Omental fat pad (tissue), 4 donors: Measurements from ENCODE around the gene ARRDC1. TPM values are rescaled to one million over a fixed set of nuclear protein-coding genes. Genes with fewer than 3 reads are reported as not detected.
"Not testable (repeated sequence)": the region's sequence is repeated elsewhere in the genome, so short reads cannot be mapped to it uniquely, and the experiment has no call there.

Experiments used
- ATAC-seq: fragments of 150-250 bp; one replicate; pipeline ENCODE4 v1.9.1; 2016; ENCODE audit warnings: mild to moderate bottlenecking, moderate library complexity; ENCODE audit not compliant: low FRiP score
- DNase-seq: peaks from one replicate; pipeline ENCODE4 v3.0.0-alpha.2; 2019; ENCODE audit warnings: low spot score
- CTCF ChIP-seq, 3 donors: fragments of 450-650 bp; IDR thresholded peaks; one replicate each; pipeline ENCODE4 v1.5.1; 2016 to 2017; ENCODE audit warnings: antibody characterized with exemption in 3 of 3, mild to moderate bottlenecking in 3 of 3, moderate library complexity in 2 of 3
- total RNA-seq, 4 donors: library from RNA; depleted of rRNA; stranded (reverse); fragments of >200 nt; gene quantifications; one replicate each; pipeline ENCODE4 v1.1.0, GENCODE V29; 2016

The ARRDC1 gene, protein sequence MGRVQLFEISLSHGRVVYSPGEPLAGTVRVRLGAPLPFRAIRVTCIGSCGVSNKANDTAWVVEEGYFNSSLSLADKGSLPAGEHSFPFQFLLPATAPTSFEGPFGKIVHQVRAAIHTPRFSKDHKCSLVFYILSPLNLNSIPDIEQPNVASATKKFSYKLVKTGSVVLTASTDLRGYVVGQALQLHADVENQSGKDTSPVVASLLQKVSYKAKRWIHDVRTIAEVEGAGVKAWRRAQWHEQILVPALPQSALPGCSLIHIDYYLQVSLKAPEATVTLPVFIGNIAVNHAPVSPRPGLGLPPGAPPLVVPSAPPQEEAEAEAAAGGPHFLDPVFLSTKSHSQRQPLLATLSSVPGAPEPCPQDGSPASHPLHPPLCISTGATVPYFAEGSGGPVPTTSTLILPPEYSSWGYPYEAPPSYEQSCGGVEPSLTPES
- total RNA-seq: 10 to 100 TPM; 23.4 to 39.2 (median 33.3) TPM

DNA sequence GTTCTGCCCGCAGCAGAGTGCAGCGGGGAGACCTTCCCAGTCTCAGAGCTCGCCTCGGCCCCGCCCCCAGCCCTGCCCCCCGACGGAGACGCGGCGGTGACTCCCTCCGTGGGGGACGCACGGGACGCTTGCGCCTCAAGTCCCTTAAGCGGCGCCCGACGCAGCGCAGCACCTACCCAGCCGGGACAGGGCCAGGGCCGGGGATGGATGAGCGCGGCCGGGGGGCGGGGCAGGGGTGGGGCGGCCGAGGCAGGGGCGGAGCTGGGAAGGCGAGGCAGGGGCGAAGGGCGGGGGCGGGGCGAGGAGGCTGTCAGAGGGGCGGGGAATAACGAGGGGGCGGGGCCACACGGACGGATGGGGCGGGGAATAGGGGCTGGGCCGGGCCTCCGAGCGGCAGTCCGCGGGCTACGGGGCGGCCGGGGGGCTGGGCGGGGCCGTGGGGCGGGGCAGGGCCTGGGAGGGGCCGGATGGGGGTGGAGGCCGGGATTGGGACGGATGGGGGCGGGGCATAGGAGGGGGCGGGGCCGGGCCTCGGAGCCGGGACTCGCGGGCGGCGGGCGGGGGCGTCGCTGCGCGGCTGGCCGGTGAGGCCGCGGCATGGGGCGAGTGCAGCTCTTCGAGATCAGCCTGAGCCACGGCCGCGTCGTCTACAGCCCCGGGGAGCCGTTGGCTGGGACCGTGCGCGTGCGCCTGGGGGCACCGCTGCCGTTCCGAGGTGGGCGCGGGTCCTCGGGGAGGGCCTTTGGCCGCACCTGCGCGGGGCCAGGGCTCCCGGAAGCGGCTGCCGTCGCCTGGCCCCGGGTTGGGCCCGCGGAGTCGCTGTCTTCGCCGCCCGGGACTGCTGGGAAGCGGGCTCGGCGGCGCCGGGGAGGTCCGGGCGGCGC lies at the start of gene ARRDC1:
Gene ARRDC1, plus strand, starts transcription at position 566 of the 884 bp plus-strand sequence. Its CDS starts 32 bp downstream, at position 598.
- ATAC-seq (peak; percentile 85), DNase-seq (peak; percentile 72)
- TF ChIP-seq CTCF (IDR thresholded peaks at IDR 0.05): no peak

- ATAC-seq: no peak
- DNase-seq: no peak
- no peak for TF ChIP-seq CTCF (IDR thresholded peaks at IDR 0.05)
These were observed 49.2 kb upstream of the ARRDC1 start for GRCh38 chr9:137556069-137556838.

DNA sequence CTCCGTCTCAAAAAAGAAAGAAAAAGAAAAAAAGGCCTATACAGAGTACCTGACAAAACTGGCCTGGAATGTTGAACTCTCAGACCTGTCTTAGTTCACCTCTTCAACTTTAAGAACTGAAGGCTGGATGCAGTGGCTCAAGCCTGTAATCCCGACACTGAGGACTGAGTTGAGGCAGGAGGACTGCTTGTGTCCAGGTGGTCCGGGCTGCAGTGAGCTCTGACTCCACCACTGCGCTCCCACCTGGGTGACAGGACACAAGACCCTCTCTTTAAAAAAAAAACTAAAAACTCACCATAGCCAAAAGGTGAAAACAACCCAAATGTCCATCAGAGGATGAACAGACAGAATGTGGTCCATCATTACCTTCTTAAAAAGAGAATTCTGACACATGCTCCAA lies 47.4 kb upstream of the ARRDC1 start:
- no peak for DNase-seq
- TF ChIP-seq CTCF (IDR thresholded peaks at IDR 0.05): no peak
- ATAC-seq: no peak

DNA sequence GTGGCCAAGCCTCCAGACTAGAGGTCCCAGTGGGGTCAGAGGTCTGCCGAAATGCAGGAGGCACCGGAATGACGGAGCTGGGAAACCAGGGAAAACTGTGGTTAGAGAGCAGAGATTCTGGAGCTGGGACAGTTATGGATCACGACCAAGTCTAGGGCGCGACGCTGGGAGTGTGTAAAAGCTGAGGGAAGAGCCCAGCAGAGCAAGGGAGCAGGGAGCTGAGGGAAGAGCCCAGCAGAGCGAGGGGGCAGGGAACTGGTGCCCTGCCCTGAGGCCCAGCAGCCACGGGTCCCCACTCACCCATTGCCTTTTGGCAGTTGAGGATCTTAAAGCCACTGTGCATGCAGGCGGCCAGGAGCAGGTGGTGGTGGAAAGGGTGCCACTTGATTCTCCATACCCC lies 41.4 kb upstream of the ARRDC1 start:
- no peak for TF ChIP-seq CTCF (IDR thresholded peaks at IDR 0.05)
- DNase-seq (no peak), ATAC-seq (no peak)

DNA sequence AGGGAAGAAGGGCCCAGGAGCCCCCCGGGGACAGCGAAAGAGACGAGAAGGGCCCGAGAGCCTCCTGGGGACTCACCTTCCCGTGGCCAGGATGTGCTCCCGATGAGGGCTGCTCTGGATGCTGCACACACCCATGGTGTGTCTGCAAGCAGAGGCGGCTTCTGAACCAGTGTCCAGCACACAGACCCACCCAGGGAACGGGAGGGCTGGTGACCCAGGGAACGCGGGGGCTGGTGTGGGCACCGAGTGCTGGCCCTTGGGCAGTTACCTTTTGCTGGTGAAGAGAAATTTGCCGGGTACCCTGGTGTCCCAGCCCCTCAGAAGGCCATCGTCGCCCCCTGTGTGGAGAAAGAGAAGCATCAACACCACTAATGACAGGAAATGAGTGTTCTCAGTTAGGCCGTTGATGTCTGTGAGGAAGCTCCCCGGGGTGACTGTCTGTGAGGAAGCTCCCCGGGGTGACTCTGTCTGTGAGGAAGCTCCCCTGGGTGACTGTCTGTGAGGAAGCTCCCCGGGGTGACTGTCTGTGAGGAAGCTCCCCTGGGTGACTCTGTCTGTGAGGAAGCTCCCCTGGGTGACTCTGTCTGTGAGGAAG lies 40.6 kb upstream of the ARRDC1 start:
- DNase-seq (no peak), ATAC-seq (no peak)
- TF ChIP-seq CTCF (IDR thresholded peaks at IDR 0.05): no peak

- not testable (repeated sequence) for DNase-seq, ATAC-seq
These were observed 37.0 kb upstream of the ARRDC1 start for GRCh38 chr9:137568445-137568844.
